H1 (cell line): ENCODE measurements around the gene POLE3. TPM values are rescaled to one million over a fixed set of nuclear protein-coding genes. Genes with fewer than 3 reads are reported as not detected.

Experiments used
- CTCF ChIA-PET: fragments of 300-600 bp; sonication (Branson Sonifier 250); formaldehyde crosslinking; loops from one replicate; lab custom pipeline; 2021; ENCODE audit not compliant: partially characterized antibody; lab: Charles Lee
- POLR2A ChIA-PET: fragments of 300-600 bp; sonication (Branson Sonifier 250); formaldehyde crosslinking; loops from one replicate; lab custom pipeline; 2021; ENCODE audit warnings: inconsistent platforms; ENCODE audit not compliant: partially characterized antibody; lab: Charles Lee
- DNase-seq, 2 experiments: peaks; one replicate each; pipeline versions ENCODE4 v3.0.0 to v3.0.0-alpha.2; 2010 to 2022; ENCODE audit warnings: low spot score in 2 of 2, low read depth in 1 of 2, mixed read lengths in 1 of 2
- FAIRE-seq: peaks from 2 replicates; lab custom pipeline; 2011; peaks lifted over from hg19 to GRCh38; lab: Jason Lieb, UNC
- H2AFZ ChIP-seq: 2 replicates; pipeline ENCODE4 v1.8.1; 2012; ENCODE audit warnings: low read length, inconsistent platforms
- H2AK5ac ChIP-seq: 2 replicates; pipeline ENCODE4 v1.6.1; 2013; ENCODE audit warnings: low read depth, low read length
- H2BK120ac ChIP-seq: replicated peaks from 2 replicates; pipeline ENCODE3; 2013; ENCODE audit warnings: low read depth, low read length, inconsistent platforms
- H2BK12ac ChIP-seq: 2 replicates; pipeline ENCODE4 v1.6.1; 2013; ENCODE audit warnings: low read depth, low read length
- H2BK15ac ChIP-seq: 2 replicates; pipeline ENCODE4 v1.6.1; 2013; ENCODE audit warnings: low read length
- H2BK20ac ChIP-seq: 2 replicates; pipeline ENCODE4 v1.6.1; 2013; ENCODE audit warnings: low read length
- H2BK5ac ChIP-seq: 2 replicates; pipeline ENCODE4 v1.6.1; 2013; ENCODE audit warnings: low read depth, low read length
- H3K14ac ChIP-seq: 2 replicates; pipeline ENCODE4 v1.6.1; 2013; ENCODE audit warnings: inconsistent platforms; ENCODE audit not compliant: insufficient read length
- H3K18ac ChIP-seq: 2 replicates; pipeline ENCODE4 v1.6.1; 2013; ENCODE audit warnings: low read length; ENCODE audit errors: extremely low read depth
- H3K23ac ChIP-seq: 2 replicates; pipeline ENCODE4 v1.6.1; 2013; ENCODE audit warnings: inconsistent platforms; ENCODE audit not compliant: insufficient read length
- H3K23me2 ChIP-seq: 2 replicates; pipeline ENCODE4 v1.6.1; 2013; ENCODE audit warnings: low read depth, low read length
- H3K27ac ChIP-seq: 2 replicates; pipeline ENCODE4 v1.6.1; 2011; ENCODE audit warnings: low read depth, low read length, inconsistent platforms
- H3K27me3 ChIP-seq, 4 experiments: replicated peaks in 1 of 4; 1 replicate in 1 of 4; 2 replicates in 3 of 4; pipeline versions ENCODE4 v1.6.1 to v1.8.1; 2011 to 2013; ENCODE audit warnings: low read length in 3 of 4, mild to moderate bottlenecking in 3 of 4, inconsistent platforms in 2 of 4, mixed read lengths in 2 of 4, moderate library complexity in 1 of 4; ENCODE audit not compliant: control insufficient read depth in 3 of 4, insufficient read depth in 3 of 4; ENCODE audit errors: extremely low read depth in 1 of 4
- H3K36me3 ChIP-seq, 4 experiments: 2 replicates each; pipeline versions ENCODE4 v1.6.1 to v1.8.1; 2011 to 2013; ENCODE audit warnings: mild to moderate bottlenecking in 4 of 4, low read length in 3 of 4, moderate library complexity in 2 of 4, control low read depth in 1 of 4, inconsistent platforms in 1 of 4; ENCODE audit not compliant: insufficient read depth in 4 of 4, control insufficient read depth in 2 of 4
- H3K4ac ChIP-seq: replicated peaks from 2 replicates; pipeline ENCODE3; 2013; ENCODE audit warnings: low read length, low read depth, mixed read lengths, inconsistent platforms; ENCODE audit not compliant: insufficient read length
- H3K4me1 ChIP-seq, 4 experiments: replicated peaks in 1 of 4; 1 replicate in 1 of 4; 2 replicates in 3 of 4; pipeline versions ENCODE4 v1.6.1 to v1.8.1; 2011 to 2013; ENCODE audit warnings: low read length in 3 of 4, inconsistent platforms in 2 of 4, mixed read lengths in 1 of 4; ENCODE audit not compliant: insufficient read depth in 4 of 4, control insufficient read depth in 3 of 4
- H3K4me2 ChIP-seq, 2 experiments: 2 replicates each; pipeline versions ENCODE4 v1.6.1 to v1.8.1; 2011 to 2013; ENCODE audit warnings: low read depth in 2 of 2, low read length in 2 of 2, control low read depth in 1 of 2, inconsistent platforms in 1 of 2, mild to moderate bottlenecking in 1 of 2; ENCODE audit not compliant: insufficient read depth in 1 of 2
- H3K4me3 ChIP-seq, 4 experiments: fragments of 200-600, 300-600 bp in 1 of 4; sonication (generic), shearing (Covaris generic), sonication (Bioruptor Twin) in 1 of 4; 2 replicates each; pipeline versions ENCODE4 v1.5.1 to v1.8.1; 2011 to 2016; ENCODE audit warnings: low read length in 4 of 4, low read depth in 3 of 4, control low read depth in 2 of 4, inconsistent platforms in 2 of 4, mild to moderate bottlenecking in 2 of 4, mixed read lengths in 1 of 4, moderate library complexity in 1 of 4; ENCODE audit not compliant: insufficient read depth in 2 of 4; ENCODE audit errors: extremely low read depth in 1 of 4
- H3K56ac ChIP-seq: replicated peaks from 2 replicates; pipeline ENCODE3; 2013; ENCODE audit warnings: low read depth, mild to moderate bottlenecking, mixed read lengths, low read length, inconsistent platforms; ENCODE audit not compliant: insufficient read length
- H3K79me1 ChIP-seq: 2 replicates; pipeline ENCODE4 v1.6.1; 2013; ENCODE audit warnings: low read depth, low read length, control low read depth
- H3K79me2 ChIP-seq, 2 experiments: 2 replicates each; pipeline versions ENCODE4 v1.6.1 to v1.8.1; 2012 to 2013; ENCODE audit warnings: low read length in 2 of 2, mild to moderate bottlenecking in 2 of 2, inconsistent platforms in 1 of 2; ENCODE audit not compliant: insufficient read depth in 2 of 2, control insufficient read depth in 1 of 2
- H3K9ac ChIP-seq, 4 experiments: replicated peaks in 1 of 4; 1 replicate in 1 of 4; 2 replicates in 3 of 4; pipeline versions ENCODE4 v1.6.1 to v1.8.1; 2011 to 2013; ENCODE audit warnings: low read depth in 3 of 4, low read length in 3 of 4, control low read depth in 2 of 4, mild to moderate bottlenecking in 2 of 4, moderate library complexity in 2 of 4, inconsistent platforms in 1 of 4; ENCODE audit errors: extremely low read depth in 1 of 4
- H3K9me3 ChIP-seq, 2 experiments: 2 replicates each; pipeline versions ENCODE4 v1.6.1 to v1.8.1; 2012 to 2013; ENCODE audit warnings: mild to moderate bottlenecking in 2 of 2, moderate library complexity in 2 of 2, control low read depth in 1 of 2, inconsistent platforms in 1 of 2, low read depth in 1 of 2, low read length in 1 of 2, mixed read lengths in 1 of 2; ENCODE audit not compliant: insufficient read depth in 2 of 2
- H4K20me1 ChIP-seq, 2 experiments: replicated peaks in 1 of 2; 2 replicates each; pipeline versions ENCODE3 to v1.8.1; 2011 to 2013; ENCODE audit warnings: inconsistent platforms in 2 of 2, low read length in 2 of 2, mild to moderate bottlenecking in 1 of 2; ENCODE audit not compliant: insufficient read depth in 2 of 2, control insufficient read depth in 1 of 2
- H4K5ac ChIP-seq: 2 replicates; pipeline ENCODE4 v1.6.1; 2013; ENCODE audit warnings: low read length, low read depth, mixed read lengths, inconsistent platforms; ENCODE audit not compliant: insufficient read length
- H4K8ac ChIP-seq: 2 replicates; pipeline ENCODE4 v1.8.0; 2013; ENCODE audit warnings: mild to moderate bottlenecking, moderate library complexity, low read length, inconsistent platforms; ENCODE audit not compliant: insufficient read depth; ENCODE audit errors: extremely low read depth
- H4K91ac ChIP-seq: replicated peaks from 2 replicates; pipeline ENCODE3; 2013; ENCODE audit warnings: low read length, mixed read lengths, inconsistent platforms; ENCODE audit not compliant: insufficient read length
- CBX8 ChIP-seq: fragments of 300-800, 300-1000 bp; sonication (generic); IDR thresholded peaks from 2 replicates; pipeline ENCODE4 v1.7.1; 2016; ENCODE audit warnings: low read depth, low read length, borderline replicate concordance
- CREB1 ChIP-seq: IDR thresholded peaks from 2 replicates; pipeline ENCODE4 v1.6.1; 2012; ENCODE audit warnings: inconsistent platforms
- E2F6 ChIP-seq: IDR thresholded peaks from 2 replicates; pipeline ENCODE4 v1.6.1; 2012; ENCODE audit warnings: inconsistent platforms
- EP300 ChIP-seq, 2 experiments: IDR thresholded peaks; 1 replicate in 1 of 2; 2 replicates in 1 of 2; pipeline ENCODE4 v1.6.1; 2011 to 2012; ENCODE audit warnings: low read depth in 2 of 2, low read length in 2 of 2, mild to moderate bottlenecking in 2 of 2, borderline replicate concordance in 1 of 2, inconsistent platforms in 1 of 2, moderate library complexity in 1 of 2
- EZH2 ChIP-seq: fragments of 200-600 bp; sonication (generic); IDR thresholded peaks from 2 replicates; pipeline ENCODE4 v1.7.1; 2012; ENCODE audit warnings: low read depth, mild to moderate bottlenecking, moderate library complexity, low read length, inconsistent platforms; ENCODE audit not compliant: severe bottlenecking
- FOSL1 ChIP-seq: IDR thresholded peaks from 2 replicates; pipeline ENCODE4 v1.6.1; 2011; ENCODE audit warnings: mild to moderate bottlenecking, low read depth, low read length, moderate library complexity; ENCODE audit not compliant: insufficient read depth
- KDM4A ChIP-seq: IDR thresholded peaks from one replicate; pipeline ENCODE4 v1.7.1; 2012; ENCODE audit warnings: low read depth, mild to moderate bottlenecking, moderate library complexity, low read length, inconsistent platforms; ENCODE audit not compliant: severe bottlenecking
- MAFK ChIP-seq: IDR thresholded peaks from 2 replicates; pipeline ENCODE4 v1.6.1; 2012; ENCODE audit warnings: low read depth, mild to moderate bottlenecking, improper control_type of control experiment, low read length
- POU5F1 ChIP-seq: IDR thresholded peaks from 2 replicates; pipeline ENCODE4 v1.6.1; 2011; ENCODE audit warnings: low read depth, mild to moderate bottlenecking, low read length, moderate library complexity
- SIRT6 ChIP-seq: IDR thresholded peaks from one replicate; pipeline ENCODE4 v1.7.1; 2012; ENCODE audit warnings: low read length, inconsistent platforms
- SRF ChIP-seq: IDR thresholded peaks from 2 replicates; pipeline ENCODE4 v1.6.1; 2011; ENCODE audit warnings: mild to moderate bottlenecking, low read depth, low read length, moderate library complexity
- SUZ12 ChIP-seq: fragments of 200-600 bp; sonication (generic); IDR thresholded peaks from 2 replicates; pipeline ENCODE4 v1.6.1; 2012; ENCODE audit warnings: mild to moderate bottlenecking, inconsistent platforms, low read length, moderate library complexity, mixed read lengths
- YY1 ChIP-seq: IDR thresholded peaks from 2 replicates; pipeline ENCODE4 v1.6.1; 2011; ENCODE audit warnings: low read depth, mild to moderate bottlenecking, low read length
- WGBS, 2 experiments: shearing (Covaris generic) in 1 of 2; methylation state at CpG; one replicate each; pipeline versions ENCODE4 v1.1.6 to v1.1.7; 2013 to 2015; ENCODE audit warnings: low lambda C conversion rate in 2 of 2, mixed read lengths in 2 of 2, inconsistent platforms in 1 of 2, low coverage in 1 of 2, missing lambda C conversion rate in 1 of 2; ENCODE audit not compliant: insufficient replicate concordance in 2 of 2, insufficient coverage in 1 of 2, insufficient read length in 1 of 2; ENCODE audit errors: extremely low coverage in 1 of 2, missing lambda C conversion rate in 1 of 2; 5-methylcytosine and 5-hydroxymethylcytosine counted together
- polyA plus RNA-seq, 7 experiments: library from polyadenylated mRNA; depleted of rRNA in 3 of 7; stranded (reverse) in 5 of 7; unstranded in 2 of 7; fragments of >200 nt in 5 of 7; fragments of 200-250 nt in 2 of 7; gene quantifications; 1 replicate in 5 of 7; 2 replicates in 1 of 7; 4 replicates in 1 of 7; pipeline versions ENCODE4 v1.2.1 to v1.2.3, GENCODE V29; 2011 to 2013; ENCODE audit warnings: missing spikeins in 2 of 7, mixed read lengths in 2 of 7
- total RNA-seq: library from RNA; stranded (reverse); fragmentation: NEBNext Ultra II Directional; extraction: Animal tissue kit (Norgen Biotek cat#: 25700); gene quantifications from 2 replicates; pipeline ENCODE4 v1.2.1, GENCODE V29; 2021
- TF ChIP-seq, protein P1 (sequence below): IDR thresholded peaks from 2 replicates; pipeline ENCODE4 v1.6.1; 2012; ENCODE audit warnings: inconsistent platforms

POLE3 gene
- total and polyA plus RNA-seq, 2 of the 8 experiments (the other 6 are each of a cell fraction or from before 2014, with no cell fraction given), result 52.7 to 77.3 TPM

DNA sequence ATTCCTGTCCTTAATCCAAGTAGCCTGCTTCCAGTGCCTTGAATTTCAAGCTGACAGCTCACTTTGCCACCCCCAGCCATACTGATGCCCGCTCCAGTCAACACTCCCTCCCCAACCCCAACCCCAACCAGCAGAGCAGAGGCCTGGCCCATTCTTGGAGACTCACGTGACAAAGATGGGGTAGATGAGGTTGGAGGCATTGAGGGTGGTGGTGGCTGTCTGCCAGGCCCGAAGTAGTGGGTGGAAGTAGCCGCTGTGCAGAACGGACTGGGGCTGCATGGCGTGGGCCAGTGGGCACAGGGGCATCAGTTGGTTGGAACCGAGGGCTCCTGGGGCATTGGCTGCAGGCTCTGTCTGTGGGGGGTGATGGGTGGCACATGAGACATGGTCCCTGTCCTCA, 17.2 kb downstream of the POLE3 start:
- H3K14ac ChIP-seq, result no peak overlapping the region
- no peaks in the 10 kb centered on the region for H3K23me2 ChIP-seq
- H3K36me3 ChIP-seq, result peaks cover 0 to 9% (median 4%) of the 10 kb centered on the region in 4 experiments; a peak in 5 of 8 replicates
- H2BK20ac ChIP-seq, result no peak overlapping the region
- H2BK12ac ChIP-seq, result no peak overlapping the region
- H2AFZ ChIP-seq, result no peak overlapping the region
- no peaks in the 10 kb centered on the region for H3K27me3 ChIP-seq
- H3K4me2 ChIP-seq, result no peak overlapping the region
- H3K18ac ChIP-seq, result no peak overlapping the region
- ChIA-PET POLR2A (no interaction called here), CTCF (interaction anchor here (1.1 to 1.4 kb wide), 3 partner anchors 12 to 262 kb away, joined by 3 to 4 read pairs (median 3); no protein-coding TSS in a partner anchor)
- DNase-seq (no peak), FAIRE-seq (no peak)
- no peaks in the 10 kb centered on the region for H3K9me3 ChIP-seq
- H3K9ac ChIP-seq, result no peak overlapping the region
- no peak overlapping the region for H2AK5ac ChIP-seq
- H2BK15ac ChIP-seq, result no peak overlapping the region
- H3K23ac ChIP-seq, result no peak overlapping the region
- H4K20me1 ChIP-seq, result peaks cover 0 to 2% of the 10 kb centered on the region in 2 experiments
- no peak overlapping the region for H4K91ac ChIP-seq
- no peak overlapping the region for H3K27ac ChIP-seq
- WGBS, 2 experiments, result 95% methylated on average over 7 of the region's 7 CpGs; no CpG with 5 or more reads in 1 of the 2 experiments
- H3K4me3 ChIP-seq, result no peak overlapping the region
- no peak overlapping the region for H4K8ac ChIP-seq
- H3K79me2 ChIP-seq, result no peaks in the 10 kb centered on the region
- H2BK120ac ChIP-seq, result no peak overlapping the region
- no peaks in the 10 kb centered on the region for H3K4me1 ChIP-seq
- no peak overlapping the region for H3K56ac ChIP-seq
- H4K5ac ChIP-seq, result no peak overlapping the region
- H2BK5ac ChIP-seq, result no peak overlapping the region
- H3K4ac ChIP-seq, result no peak overlapping the region
- H3K79me1 ChIP-seq, result no peaks in the 10 kb centered on the region
- no peak for TF ChIP-seq MAFK
- TF ChIP-seq E2F6, result no peak
- TF ChIP-seq KDM4A, result no peak
- TF ChIP-seq, protein P1, sequence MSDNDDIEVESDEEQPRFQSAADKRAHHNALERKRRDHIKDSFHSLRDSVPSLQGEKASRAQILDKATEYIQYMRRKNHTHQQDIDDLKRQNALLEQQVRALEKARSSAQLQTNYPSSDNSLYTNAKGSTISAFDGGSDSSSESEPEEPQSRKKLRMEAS, result no peak
- TF ChIP-seq CBX8, result no peak
- TF ChIP-seq YY1, result no peak
- TF ChIP-seq EZH2, result no peak
- no peak for TF ChIP-seq CREB1
- no peak for TF ChIP-seq POU5F1
- no peak for TF ChIP-seq EP300 (IDR thresholded peaks at IDR 0.05; ENCODE audit: borderline replicate concordance in 1 of 2, low read depth in 2 of 2, low read length in 2 of 2)
- no peak for TF ChIP-seq SIRT6
- no peak for TF ChIP-seq SRF
- TF ChIP-seq SUZ12, result no peak
- no peak for TF ChIP-seq FOSL1
